ENCODE data around the gene BICRA.
A peak's percentile ranks its signal among the peaks of the same experiment; 100 is the strongest.
"Not testable (repeated sequence)": the region's sequence is repeated elsewhere in the genome, so short reads cannot be mapped to it uniquely, and the experiment has no call there.

Gene BICRA

DNA sequence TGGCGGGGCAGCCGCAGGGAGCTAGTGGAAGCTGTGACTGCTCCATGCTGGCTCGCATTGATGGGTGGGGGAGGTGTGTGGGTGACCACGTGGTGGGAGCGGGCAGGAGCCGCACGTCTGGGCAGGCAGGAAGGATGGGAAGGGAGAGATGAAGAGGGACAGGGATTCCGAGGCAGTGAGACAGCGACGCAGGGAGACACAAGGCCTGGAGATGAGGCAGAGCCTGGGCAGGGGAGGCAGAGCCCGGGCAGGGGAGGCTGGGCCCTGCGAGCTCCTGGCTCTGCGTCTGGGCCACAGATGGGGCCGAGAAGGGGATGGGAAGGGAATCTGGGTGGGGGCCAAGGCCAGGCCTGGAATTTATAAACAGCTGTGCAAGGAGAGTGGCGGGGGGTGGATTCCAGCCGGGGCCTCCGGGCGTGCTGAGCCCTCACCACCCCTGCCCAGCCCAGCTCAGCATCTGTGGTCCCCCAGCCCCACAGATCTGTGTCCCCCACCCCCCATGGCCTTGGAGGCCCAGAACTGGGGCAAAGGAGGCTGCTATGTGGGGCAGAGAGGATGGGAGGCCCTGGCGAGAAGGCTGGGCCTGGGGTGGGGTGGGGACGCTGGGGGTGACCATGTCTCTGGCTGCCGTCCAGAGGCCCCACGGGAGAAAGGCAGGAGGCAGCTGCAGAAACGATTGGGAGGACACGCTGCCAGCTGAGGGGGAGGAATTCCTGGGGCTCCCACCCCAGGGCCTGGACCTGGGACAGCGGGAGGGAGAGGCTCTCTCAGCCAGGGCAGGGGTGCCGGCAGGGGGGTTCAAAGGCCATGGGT is 110.3 kb downstream of the BICRA start:
- DNase-seq: no peak

DNA sequence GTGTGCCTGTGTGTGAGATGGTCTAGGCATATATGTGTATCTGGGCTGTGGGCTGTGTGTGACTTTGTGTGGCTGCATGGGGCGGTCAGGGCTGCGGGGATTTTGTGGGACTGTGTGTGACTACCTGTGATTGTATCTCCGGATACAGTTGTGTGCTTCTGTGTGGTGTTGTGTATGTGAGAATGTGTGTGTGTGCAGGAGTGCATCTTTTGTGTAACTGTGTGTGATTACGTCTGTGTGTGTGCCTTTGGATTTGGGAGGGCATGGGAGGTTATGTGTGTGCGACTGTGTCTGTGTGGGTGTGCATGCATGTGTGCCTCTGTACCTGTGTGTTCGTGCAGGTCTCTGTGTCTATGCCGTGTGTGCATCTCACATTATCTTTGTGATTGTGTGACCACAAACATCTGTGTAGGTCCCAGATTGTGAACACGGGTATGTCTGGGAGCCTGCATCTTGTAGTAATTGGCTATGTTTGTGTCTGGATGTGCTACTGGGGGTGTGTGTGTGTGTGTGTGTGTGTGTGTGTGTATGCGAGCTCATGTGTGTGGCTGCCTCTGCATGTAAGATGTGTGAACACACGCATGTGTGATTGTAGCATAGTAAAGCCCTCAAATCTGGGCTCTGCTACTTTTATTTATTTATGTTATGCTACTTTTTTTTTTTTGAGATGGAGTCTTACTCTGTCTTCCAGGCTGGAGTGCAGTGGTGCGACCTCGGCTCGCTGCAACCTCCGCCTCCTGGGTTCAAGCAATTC is 111.9 kb downstream of the BICRA start:
- DNase-seq: no peak

DNA sequence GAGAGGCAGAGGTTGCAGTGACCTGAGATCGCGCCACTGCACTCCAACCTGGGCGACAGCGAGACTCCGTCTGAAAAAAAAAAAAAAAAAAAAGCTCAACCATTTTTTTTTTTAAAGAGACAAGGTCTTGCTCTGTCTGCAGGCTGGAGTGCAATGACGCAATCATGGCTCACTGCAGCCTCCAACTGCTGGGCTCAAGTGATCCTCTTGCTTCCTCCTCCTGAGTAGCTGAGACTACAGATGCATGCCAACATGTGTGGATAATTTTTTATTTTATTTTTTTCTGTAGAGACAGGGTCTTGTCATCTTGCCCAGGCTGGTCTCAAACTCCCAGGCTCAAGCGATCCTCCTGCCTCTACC is 114.6 kb downstream of the BICRA start:
- no peak for DNase-seq

DNA sequence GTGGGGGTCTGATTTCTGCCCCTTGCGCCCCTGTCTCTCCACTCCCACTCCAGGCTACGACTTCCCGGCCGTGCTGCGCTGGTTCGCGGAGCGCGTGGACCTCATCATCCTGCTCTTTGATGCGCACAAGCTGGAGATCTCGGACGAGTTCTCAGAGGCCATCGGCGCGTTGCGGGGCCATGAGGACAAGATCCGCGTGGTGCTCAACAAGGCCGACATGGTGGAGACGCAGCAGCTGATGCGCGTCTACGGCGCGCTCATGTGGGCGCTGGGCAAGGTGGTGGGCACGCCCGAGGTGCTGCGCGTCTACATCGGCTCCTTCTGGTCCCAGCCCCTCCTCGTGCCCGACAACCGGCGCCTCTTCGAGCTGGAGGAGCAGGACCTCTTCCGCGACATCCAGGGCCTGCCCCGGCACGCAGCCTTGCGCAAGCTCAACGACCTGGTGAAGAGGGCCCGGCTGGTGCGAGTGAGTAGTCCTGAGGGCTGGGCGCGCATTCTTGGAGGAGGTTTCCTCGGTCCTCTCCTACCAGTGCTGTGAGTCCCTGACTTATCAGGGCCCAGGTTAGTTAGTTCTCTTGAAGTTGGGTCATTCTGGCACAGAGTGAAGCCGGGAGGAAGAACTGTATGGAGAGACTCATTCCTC is 116.9 kb downstream of the BICRA start:
- DNase-seq: no peak

DNA sequence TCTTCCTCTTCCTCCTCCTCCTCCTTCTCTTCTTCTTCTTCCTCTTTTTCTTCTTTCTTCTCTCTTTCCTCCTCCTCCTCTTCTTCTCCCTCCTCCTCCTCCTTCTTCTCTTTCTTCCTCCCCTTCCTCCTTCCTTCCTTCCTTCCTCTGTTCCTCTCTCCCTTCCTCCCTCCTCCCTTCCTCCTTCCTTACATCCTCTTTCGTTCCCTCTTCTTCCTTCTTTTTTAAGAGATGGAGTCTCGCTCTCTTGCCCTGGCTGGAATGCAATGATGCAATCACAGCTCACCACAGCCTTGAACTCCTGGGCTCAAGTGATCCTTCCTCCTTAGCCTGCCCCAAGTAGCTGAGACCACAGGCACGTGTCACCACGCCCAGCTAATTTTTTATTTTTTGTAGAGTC is 117.5 kb downstream of the BICRA start:
- no peak for DNase-seq

DNA sequence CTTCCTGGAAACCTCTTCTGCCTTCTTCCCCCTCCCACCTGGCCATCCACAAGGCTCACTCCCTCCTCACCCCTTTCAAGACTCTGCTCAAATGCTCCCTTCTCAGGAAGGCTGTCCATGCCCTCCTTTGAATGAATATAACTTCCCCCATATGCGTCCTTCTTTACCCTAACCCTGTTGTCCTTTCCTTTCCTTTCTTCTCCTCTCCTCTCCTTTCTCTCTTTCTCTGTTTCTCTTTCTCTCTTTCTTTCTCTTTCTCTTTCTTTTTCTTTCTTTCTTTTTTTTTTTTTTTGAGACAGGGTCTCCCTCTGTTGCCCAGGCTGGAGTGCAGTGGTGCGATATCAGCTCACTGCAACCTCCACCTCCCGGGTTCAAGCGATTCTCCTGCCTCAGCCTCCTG is 119.4 kb downstream of the BICRA start:
- DNase-seq: not testable (repeated sequence)

DNA sequence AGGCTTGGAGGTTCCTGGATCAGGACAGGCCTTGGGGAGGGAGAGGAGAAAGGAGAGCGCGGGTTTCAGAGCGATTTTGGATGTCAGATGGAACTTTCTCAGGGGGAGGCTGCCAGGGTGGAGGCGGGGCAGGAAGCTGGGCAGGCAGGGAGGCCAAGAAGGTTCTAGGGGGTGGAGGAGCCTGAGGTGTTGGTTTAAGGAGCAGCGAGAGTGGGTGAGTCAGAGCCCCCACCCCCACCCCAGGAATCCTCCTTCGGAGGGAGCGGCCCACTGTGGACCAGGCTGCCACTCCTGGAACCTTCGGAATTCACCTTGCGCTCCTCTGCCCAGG is 120.5 kb downstream of the BICRA start:
- DNase-seq: no peak

DNA sequence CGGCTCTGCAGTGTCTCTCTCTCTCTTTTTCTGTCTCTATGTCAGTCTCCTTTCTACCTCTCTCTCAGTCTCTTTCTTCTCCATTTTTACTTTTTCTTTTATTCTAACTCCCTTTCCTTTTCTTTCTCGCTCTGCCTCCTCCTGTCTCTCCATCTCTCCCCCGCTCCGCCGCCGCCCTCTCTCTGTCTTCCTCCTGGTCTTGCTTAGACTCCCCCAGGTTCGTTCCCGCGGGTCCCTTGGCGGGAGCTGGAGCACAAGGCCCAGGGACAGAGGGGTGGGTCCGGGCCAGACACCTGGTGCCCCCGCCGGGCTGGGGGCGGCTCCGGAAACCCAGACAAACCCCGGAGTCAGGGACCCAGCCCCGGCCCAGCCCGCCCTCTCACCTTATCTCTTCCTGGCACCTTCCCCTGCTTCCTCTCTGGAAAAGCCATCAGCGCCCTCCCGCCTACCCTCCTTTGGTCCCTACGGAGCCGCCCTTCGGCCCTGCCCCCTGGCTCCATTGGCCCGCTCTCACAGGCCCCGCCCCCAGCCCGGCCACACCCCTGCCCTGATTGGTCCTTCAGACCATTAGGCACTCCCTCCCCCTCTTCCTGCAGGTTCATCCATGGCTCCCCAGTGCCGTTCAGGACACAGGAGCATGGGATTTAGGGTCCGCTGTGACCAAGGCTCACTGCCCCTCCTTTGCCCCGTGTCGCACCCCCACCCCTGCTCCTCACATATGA is 121.0 kb downstream of the BICRA start:
- DNase-seq: peak; percentile 8

DNA sequence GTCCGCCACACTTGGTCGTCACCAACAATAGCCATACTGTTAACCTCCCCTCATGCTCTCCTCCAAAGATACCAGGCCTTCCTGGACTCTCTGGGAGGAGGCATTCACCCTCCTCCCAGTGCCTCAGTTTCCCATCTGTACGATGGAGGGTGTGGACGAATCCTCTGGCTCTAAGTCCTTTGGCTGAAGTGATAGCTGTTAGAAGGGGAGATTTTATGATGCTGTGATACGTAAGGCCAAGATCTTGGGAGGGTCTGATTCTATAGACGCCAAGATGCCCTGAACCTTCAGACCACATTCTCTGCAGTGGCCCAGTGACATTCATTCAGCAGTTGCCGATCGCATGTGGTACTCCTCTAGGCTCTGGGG is 121.6 kb downstream of the BICRA start:
- DNase-seq: no peak

DNA sequence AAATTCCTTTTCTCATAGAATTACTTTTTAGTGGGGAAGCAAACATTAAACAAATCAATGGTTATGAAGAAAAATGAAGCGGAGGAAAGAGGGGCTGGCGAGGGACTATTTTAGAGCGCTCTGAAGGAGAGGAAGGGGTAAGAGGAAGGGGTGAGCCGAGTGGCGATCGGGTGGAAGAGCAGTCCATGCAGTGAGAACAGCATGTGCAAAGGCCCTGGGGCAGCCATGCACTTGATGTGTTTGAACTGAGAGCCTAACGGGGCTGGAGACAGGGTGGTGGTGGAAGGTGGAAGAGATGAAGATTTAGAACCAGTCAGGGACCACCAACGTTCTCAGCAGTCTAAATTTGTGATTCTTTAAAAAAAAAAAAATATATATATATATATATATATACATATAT is 122.0 kb downstream of the BICRA start:
- DNase-seq: no peak

DNA sequence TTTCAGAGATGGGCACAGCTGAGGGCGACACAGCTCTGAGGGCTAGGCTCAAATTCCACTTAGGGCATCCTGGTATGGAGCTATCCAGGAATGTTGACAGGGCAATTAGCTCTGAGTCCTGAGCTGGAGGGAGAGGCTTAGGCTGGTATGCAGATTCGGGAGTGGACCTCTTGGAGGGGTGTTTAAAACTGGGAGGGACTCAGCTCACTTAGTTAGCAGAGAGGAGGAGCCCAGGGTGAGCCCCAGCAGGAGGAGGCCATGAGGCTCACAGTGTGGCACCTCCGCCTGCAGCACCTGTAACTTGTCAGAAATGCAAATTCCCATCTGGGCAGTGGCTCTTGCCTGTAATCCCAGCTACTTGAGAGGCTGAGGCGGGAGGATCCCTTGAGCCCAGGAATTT is 126.2 kb downstream of the BICRA start:
- no peak for DNase-seq

DNA sequence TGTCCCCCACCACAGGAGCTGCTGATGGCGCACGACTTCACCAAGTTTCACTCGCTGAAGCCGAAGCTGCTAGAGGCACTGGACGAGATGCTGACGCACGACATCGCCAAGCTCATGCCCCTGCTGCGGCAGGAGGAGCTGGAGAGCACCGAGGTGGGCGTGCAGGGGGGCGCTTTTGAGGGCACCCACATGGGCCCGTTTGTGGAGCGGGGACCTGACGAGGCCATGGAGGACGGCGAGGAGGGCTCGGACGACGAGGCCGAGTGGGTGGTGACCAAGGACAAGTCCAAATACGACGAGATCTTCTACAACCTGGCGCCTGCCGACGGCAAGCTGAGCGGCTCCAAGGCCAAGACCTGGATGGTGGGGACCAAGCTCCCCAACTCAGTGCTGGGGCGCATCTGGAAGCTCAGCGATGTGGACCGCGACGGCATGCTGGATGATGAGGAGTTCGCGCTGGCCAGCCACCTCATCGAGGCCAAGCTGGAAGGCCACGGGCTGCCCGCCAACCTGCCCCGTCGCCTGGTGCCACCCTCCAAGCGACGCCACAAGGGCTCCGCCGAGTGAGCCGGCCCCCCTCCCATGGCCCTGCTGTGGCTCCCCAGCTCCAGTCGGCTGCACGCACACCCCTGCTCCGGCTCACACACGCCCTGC is 132.1 kb downstream of the BICRA start:
- no peak for DNase-seq

DNA sequence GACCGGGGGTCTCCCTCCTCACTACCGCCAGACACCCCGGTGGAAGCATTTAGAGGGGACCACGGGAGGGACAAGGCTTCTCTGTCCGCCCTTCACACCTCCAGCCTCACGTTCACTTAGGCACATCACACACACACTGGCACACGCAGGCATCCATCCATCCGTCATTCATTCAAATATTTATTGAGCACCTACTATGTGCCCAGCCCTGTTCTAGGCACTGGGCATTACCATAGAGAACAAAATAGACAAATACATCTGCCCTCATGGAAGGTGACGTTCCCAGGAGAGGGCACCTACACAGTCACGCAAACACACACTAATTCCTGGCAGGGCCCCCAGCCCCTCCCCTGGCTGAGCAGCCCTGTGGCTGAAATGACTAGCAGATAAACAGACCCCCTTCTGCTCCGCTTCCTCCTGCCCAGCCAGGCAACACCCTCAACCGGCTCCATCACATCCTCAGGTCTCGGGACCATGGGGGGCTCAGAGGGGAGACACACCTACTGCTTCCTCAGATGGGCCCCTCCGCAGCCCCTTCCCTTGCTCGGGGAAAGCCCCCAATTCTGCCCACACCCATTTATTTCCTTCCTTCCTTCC is 132.7 kb downstream of the BICRA start:
- DNase-seq: no peak

DNA sequence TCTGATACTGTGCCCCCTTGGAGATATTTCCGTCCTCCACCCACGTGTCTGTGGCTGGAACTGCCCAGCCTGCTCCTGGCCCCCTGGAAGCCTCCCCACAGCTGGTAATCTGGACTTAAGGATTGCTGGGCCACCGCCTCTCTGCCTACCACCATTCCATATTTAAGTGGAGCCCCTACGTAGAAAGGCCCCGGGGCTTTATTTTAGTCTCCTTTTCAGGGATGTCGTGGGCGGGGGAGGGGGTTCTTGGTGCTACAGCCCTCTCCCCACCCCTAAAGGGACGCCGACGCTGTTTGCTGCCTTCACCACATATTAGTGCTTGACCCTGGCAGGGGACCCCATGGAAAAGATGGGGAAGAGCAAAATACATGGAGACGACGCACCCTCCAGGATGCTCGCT is 133.7 kb downstream of the BICRA start:
- DNase-seq: no peak

DNA sequence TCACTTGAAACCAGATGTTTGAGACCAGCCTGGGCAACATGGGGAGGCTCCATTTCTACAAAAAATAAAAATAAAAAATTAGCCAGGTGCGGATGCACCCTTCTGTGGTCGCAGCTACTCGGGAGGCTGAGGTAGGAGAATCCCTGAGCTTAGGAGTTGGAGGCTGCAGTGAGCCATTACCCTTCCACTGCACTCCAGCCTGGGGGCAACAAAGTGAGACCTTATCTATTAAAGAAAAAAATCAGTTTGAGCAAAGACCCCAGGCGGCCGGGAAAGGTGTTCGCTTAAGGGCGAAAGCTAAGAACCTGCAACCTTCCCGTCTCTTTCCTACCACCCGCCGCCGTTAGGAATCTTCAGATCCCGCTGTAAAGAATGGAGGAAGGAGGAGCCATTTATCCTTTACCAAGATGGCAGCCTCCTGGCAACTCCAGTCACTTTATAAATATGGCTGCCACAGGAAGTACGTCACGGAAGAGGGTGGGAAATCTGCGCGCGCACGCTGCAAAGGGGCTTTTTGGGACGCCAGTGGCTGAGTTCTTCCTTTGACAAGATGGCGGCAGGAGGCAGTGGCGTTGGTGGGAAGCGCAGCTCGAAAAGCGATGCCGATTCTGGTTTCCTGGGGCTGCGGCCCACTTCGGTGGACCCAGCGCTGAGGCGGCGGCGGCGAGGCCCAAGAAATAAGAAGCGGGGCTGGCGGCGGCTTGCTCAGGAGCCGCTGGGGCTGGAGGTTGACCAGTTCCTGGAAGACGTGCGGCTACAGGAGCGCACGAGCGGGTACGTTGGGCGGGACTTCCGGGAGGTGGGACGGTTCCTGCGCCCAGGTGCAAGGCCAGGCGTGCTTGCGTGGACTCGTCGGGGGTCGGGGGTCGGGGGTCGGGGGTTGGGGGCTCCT is 136.3 kb downstream of the BICRA start, which contains the start of gene NOP53:
TSS of gene NOP53 (plus strand) at position 537 of the 892 bp plus-strand sequence. CDS start at position 551, 14 bp downstream.
- DNase-seq: peak; percentile 92

DNA sequence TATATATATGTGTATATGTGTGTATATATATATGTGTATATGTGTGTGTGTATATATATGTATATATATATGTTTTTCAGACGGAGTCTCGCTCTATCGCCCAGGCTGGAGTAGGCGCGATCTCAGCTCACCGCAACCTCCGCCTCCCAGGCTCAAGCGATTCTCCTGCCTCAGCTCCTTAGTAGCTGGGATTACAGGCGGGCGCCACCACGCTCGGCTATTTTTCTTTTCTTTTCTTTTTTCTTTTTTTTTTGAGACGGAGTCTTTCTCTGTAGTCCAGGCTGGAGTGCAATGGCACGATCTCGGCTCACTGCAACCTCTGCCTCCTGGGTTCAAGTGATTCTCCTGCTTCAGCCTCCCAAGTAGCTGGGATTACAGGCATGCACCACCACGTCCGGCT is 137.2 kb downstream of the BICRA start:
- DNase-seq: not testable (repeated sequence)

DNA sequence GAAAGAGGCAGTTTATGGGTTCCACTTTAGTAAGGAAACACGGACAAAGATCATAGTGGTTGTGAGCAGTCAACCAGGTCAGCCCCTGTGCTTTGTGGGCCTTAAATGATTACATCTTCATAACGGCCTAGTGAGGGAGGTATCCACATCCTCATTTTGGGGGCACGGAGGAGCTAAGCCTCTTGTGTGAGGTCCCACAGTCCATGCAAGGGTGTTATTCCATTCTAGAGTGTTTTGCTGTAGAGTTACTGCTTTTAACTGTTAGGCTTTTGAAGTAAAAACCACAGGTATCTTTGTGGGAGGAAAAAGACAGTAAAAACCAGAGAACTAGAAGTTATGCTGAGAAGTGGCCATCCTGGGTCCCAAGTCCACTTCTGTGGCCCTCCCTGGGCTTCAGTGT is 140.4 kb downstream of the BICRA start:
- DNase-seq: no peak

DNA sequence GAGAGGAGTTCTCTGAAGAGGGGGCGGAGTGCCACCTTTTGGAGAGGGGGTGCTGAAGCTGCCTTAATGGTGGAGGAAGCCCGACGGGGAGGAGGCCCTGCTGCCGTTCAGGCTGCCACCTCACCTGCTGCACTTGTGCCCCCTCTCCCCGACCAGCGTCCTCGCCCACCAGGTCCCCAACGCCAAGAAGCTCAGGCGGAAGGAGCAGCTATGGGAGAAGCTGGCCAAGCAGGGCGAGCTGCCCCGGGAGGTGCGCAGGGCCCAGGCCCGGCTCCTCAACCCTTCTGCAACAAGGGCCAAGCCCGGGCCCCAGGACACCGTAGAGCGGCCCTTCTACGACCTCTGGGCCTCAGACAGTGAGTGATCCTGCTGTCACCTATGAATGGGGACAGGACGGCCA is 141.8 kb downstream of the BICRA start:
- no peak for DNase-seq

DNA sequence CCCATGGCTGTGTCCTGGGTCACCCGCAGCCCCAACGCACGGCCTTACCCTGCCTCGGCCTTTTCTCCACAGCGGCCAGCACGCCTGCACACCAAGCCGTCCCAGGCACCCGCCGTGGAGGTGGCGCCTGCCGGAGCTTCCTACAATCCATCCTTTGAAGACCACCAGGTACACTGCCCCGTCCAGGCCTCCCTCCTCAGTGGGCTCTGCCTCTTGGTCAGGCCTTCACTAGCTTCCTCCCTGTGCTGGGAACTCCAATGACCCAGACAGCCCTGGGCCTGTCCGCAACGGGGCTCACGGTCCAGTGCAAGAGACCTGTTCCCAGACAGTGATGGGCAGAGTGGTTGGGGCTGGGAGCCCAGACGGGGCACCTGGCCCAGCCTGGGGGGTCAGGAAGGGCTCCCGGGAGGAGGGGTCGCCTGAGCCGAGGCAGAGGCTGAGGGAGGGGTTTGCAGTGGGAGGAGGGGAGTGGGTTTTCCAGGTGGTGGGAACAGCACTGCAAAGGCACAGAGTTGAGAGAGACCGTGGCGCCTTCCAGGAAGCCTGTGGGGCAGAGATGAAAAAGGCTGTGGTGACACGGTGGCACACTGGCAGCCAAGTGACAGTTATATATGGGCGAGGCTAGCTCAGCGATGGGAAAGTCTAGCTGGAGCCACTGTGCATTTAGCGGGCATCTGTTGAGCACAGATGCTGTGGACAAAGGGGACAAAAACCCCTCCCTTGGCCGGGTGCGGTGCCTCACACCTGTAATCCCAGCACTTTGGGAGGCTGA is 143.7 kb downstream of the BICRA start:
- DNase-seq: no peak

All from NCI-H774 (cell line).